A204.1 (cell line): ENCODE results near the gene FGF12.

Source experiments
- FAIRE-seq: peaks from 2 replicates; lab custom pipeline; 2012; peaks lifted over from hg19 to GRCh38; lab: Jason Lieb, UNC

FGF12 gene

DNA sequence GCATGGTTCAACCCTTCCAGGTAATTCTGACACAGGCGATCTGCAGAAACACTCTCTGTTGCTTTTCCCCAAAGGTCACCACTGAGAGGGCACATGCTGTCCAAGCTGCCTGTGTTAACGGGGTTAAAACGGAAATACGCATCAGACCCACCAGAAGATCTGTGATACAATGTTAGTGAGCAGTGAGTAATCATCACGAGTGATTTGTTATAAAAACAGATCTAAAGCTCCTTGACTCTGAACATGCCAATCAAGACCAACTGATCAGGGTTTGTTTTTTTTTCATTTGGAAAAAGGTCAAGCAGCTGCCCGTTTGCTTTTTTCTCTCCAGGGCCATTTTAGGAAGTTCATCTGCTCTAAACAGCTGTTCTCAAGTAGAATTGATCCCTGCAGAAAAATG lies 43.2 kb downstream of the FGF12 start:
- no peak for FAIRE-seq

DNA sequence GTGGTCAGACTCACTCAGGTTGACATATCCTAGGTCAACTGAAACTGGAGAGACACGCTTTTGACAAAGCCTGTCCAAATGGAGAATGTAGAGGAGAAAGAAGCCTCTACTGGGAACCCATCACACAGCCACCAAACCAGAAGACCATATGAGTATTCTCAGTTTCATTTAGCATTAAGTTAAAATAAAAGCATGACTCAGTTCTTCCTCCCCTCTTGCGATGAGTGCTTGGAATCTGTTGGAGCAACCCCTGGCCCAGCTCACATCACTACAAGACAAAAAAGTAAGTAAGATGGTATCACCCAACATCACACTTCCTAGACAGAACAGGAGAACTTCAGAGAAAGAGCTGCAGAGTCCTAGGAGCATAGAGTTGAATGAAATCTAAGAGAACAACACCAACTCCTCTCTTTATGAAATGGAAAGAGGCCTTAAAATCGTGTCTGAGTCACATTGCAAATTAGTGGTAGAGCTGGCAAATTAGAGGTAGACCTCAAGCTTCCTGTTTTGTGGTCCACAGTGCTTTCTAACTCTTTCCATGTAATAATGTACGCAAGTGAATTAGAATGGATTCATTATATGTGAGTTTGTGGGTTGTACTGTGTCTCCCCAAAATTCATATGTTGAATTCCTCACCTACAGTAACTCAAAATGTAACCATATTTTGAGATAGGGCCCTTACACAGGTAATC lies 51.2 kb downstream of the FGF12 start:
- FAIRE-seq: no peak

DNA sequence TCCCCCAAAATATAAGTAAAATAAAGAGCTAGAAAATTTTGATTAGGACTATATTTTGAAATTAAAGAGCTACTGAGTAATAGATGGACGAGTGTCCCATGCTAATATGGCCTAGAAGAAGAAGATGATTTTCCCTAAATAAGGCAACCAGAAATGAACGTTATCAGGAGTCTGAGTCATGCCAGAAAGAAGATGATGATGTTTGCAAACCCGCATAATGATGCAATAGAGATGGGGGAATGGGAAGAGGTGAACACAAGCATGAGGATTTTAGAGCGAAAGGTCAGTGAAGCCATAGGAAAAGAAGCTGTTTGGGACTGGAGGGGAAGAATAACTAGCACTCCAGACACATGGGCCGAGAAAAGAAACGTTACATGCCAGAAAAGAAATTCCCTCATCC lies 71.7 kb downstream of the FGF12 start:
- FAIRE-seq: no peak

DNA sequence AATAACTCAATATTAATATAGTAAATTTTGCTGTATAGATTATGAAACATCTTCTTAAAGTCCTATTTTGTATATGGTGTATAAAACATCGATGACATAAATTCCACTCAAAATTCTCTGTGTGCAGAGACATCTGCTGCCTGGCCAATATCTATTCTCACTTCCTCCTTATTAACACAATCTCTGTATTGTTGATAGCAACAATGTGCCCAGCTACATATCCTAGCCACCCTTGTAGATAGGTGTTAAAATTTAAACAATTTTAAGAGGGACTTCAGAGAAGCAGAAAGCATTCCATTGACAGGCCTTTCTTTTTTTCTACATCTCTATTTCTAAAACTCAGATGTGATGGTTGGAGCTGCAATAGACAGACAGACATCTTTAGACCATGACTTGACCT lies 72.3 kb downstream of the FGF12 start:
- no peak for FAIRE-seq

DNA sequence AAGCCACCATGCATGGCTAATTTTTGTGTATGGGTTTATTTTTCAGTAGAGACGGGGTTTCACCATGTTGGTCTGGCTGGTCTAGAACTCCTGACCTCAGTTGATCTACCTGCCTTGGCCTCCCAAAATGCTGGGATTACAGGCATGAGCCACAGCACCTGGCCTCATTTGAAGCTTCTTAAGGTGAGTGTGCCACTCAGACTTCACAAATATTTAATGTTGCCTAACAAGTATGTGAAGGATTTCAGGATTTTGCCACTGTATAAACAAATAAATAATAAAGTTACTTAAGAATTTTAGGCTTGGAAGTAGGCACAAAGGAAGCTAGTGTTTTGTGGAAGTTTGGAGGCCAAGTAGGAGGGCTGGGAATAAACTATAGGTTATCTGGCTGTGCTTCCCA lies 73.5 kb downstream of the FGF12 start:
- FAIRE-seq: no peak

DNA sequence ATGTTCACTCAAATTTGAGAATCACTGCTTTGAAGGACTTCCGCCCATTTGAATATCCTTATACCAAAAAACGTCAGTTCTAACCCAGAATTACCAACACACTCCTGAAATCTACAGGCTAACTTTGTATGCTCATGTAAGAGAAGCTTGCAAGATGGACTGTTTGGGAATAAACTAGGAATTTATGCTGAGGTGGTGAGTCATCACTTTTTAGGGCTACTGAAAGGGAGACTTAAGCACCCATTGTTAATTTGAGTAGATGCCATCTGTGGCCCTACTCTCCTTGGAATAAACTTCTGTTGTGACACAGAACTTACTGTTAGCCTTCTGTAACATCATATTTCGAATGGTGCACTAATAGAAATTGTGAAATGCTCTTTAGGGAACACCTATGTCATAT lies 74.6 kb downstream of the FGF12 start:
- FAIRE-seq: no peak

DNA sequence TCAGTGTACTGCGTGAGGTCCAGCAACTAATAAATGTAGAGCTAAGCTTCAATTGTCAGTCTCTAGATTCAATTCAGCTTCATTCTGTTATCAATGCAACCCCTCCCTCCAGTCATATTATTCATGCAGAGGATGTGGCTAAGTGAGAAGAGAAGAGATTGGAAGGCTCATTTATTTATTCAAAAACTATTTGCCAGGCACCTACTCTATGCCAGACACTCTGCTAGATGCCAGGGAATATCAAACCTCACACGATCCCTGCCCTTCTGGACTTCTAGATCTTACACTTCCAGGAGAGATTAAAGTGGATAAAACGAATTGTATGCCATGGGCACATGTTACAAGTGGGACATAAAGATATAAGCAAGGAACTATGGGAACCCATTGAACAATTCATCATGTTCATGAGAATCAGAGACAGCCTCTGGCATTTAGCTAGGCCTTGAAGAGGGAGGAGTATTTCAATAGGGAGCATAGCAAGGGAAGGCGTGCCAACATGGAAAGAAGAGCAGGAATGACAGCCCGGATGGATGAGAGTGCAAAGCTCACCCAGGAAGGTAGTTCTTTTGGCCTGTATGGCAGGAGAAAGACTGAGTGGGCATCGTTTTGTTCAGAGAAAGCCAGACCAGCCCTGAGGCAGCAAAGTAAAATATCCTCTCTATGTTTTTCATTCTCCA lies 75.4 kb downstream of the FGF12 start:
- FAIRE-seq: no peak

DNA sequence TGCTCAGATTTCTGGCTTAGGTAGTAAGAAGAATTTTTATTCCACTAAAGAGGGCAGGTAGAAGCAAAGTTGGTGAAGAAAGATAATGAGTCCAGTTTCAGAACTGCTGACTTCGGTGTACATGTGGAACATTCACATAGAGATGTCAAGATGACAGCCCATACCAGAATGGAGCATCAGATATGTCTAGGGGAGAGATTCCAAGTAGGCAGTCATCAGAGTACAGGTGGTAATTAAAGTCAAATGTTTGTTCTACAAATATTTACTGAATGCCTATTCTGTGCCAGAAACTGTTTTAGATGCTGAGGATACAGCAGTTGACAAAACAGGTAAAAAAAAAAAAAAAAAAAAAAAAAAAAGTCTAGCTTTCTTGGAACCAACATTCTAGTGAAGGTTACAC lies 81.9 kb downstream of the FGF12 start:
- no peak for FAIRE-seq

DNA sequence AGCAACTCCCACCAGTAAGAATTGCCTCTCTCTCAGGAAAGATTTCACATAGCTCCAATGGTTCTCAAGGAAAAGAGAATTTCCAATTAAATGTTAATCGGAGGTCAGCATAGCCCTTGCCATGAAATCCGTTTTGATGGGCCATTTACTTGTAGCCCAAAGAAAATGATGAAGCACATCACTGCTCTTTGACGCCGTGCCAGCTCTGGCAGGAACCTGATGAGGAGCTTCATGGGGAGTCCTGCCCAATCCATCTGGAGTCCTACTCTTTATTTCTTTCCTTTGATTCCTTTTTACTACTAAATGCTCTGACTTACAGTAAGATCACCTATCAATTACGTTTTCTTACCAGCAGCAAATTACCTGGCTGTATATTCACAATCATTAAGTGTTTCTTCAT lies 84.7 kb downstream of the FGF12 start:
- FAIRE-seq: no peak

DNA sequence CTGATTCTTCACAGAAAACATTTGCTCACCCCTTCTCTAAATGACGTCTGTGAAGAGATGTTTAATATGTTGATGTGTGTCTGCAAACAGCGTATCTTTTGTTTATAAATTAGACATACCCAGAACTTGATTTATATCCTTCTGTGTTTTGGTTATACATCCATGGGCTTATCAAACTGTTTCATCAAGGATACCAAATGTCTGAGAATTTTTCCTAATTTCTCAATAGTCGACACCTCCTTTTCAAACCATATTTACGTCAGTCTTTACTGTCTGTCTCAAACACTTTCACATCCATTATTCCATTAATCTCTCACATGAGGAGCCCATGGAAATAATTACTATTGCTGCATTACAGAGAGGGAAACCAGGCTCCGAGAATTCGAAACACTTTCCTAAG lies 85.4 kb downstream of the FGF12 start:
- no peak for FAIRE-seq

DNA sequence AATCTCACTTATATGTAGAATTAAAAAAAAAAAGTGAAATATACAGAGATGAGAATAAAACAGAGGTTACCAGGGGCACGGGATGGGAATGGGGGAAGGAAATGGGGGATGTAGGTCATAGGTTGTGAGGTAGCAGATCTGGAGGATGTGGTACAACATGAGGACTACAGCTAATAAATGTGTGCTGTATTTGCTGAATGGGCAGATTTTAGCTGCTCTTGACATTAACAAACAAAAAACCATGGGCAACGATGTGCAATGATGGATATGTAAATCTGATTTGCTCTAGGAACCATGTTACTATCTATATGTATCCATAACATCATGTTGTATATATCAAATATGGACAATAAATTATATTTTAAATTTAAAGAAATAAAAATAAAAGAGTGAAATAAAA lies 87.4 kb downstream of the FGF12 start:
- no peak for FAIRE-seq

DNA sequence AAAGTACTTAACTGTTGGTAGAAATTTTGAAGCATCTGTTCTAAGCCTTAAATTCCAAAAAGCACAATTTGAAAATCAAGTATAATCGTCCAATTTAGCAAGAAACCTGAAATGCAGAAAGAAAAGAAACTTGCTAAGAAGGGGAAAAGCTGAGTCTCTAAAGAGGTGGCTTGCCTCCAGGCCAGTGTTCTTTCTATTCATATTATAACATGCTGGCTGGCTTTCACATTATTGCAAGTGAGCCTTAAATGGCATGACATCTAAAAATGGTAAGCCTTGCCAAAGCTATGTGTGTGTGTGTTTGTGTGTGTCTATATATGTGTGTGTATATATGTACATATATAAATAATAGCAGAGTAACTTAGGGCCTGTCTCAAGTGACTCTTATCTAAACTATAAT lies 89.5 kb downstream of the FGF12 start:
- no peak for FAIRE-seq

DNA sequence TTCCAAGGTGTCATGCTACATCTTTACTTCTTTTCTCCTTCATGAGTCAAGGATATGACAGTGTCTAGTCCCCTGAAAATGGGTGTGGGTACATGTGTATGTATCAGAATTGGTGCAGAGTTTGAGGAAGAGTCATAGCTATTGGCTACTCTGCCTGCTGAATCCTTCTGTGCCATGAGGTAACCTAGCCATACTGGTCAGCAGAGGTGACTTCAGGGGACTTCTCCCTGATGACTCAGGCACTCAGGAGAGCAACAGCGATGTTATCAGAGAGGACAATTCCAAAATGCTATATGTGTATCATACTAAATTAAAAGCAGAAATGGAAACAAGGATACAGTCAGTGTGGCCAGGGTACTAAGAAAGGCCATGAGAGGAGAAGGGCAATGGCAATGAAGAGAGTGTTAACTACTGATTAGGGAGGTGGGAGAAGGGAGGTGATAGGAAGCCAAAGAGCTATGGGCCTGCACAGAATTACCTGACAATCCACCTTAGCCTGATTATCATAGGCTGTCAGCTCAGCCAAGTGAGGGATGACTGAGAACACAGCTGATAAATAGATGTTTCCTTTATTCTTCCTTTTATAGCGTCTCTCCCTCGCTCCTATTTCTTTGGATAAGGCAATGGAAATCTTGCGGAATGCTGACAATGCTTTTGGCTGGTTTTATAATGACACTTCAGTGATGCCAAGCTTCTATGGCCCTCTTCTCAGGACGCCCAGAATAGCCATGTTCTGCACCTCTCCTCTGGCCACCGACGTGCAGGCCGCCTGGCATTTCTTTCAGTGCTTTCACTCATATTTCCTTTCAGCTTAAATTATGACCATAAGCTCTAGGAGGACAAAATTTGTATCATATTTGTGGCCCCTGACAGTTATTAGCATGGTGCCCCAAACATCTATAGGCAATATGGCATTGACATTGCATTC lies 90.6 kb downstream of the FGF12 start:
- no peak for FAIRE-seq

DNA sequence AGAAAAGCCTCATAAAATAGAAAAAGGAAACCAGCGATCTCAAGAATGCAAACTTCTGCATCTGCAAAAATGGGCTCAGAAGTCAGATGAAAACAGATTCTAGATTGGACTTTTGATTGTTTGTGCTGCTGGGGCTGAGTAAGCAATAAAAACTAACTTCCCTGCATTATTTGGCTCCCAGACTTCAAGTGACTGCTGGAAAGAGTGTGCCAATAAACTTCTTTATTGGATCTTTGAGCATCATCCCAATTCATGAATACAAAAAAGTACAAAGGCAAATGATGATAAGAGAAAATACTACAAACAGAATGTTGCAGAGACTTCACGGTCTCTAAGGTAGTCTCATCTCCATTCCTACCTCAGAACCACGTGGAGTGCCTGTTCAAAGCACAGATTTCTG lies 97.9 kb downstream of the FGF12 start:
- FAIRE-seq: no peak

DNA sequence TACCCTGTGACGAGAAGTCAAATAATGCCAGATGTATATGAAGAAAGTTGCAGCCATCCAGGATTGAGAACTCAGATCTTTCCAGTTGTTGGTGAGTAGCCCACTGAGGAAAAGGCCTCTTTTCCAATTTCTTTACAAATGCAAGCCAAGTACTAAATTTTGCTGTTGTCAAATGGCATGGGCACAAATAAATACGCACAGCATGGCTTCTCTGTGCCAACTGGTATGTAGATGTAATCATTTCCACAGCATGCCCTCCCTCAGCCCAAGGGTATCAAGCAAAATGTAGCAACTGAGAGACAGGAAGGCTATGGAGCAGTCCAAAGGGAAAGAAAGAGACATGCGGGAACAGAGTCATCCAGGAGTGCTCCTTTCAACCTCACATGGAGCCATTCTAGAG lies 105.4 kb downstream of the FGF12 start:
- FAIRE-seq: no peak

DNA sequence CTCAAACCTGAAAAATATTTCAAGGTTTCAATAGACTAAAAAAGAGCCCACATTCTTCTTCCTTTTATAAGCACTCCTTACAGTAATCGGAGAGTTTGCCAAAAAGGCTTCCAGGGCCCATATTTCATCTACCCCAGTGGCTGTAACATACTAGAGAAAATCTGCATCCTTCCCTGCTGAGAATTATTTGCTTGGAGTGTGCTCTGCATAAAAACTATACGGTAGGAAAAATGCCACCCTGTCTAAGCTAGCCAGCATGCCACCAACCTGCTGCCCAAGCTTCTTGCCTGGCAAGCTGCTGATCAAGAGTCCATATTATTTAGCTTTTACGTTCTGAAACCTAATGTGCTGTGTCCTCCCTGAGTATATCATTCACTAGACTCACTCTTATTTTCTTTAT lies 107.1 kb downstream of the FGF12 start:
- FAIRE-seq: no peak

DNA sequence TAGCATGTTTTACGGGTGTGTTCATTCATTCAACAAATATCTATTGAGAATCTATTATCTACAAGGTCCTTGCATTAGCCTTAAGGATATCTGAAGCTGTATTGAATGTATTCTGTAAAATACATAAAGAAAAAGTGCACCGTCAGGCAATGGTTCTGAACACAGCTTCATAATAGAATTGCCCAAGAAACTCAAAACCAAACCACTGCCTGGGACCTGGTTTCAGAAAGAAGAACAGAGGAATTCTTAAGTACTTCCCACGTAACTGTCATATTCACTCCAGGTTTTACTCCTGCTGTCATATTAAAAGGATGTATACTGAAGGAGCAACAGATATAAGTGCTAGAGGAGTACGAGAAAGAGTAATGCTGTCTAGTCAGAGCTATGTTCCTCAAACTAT lies 115.9 kb downstream of the FGF12 start:
- no peak for FAIRE-seq

DNA sequence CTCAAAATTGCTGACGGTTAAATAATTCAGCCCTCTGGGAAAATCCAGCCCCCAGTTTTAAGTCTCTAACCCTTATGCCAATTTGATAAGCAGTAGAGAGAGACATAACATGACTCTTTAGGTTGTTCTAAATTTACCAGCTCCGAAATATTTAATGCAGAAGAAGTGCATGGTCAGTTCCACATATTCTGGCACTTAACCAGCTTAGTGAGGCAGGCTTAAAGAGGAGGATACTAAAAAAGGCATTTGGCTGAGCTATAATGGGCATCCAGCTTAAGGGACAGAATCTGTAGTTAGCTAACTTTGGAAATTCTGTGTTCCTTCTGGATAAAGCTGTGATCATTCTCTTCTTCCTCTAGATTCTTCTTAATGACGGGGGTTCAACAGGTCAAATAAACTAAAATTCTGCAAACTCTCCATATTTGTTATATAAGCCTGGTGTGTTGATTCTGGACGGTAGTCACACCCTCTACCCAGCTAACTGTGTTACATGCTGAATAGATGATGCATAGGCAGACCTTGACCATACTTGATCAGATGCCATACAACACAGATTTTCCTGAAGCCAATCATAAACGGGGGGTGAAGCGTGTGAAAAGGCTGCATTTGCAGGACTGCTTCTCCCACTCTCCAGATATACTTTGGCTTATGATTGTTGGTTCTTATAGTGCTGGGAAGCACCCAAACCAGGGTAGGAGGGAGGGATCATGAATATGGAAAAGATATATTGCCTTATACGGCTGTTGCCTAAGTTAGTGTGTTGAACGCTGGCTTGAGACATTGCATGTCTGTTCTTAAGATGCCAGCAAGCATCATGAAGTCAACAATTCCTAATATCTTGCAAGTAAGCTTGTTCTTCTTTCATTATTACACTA lies 118.4 kb downstream of the FGF12 start:
- FAIRE-seq: no peak

DNA sequence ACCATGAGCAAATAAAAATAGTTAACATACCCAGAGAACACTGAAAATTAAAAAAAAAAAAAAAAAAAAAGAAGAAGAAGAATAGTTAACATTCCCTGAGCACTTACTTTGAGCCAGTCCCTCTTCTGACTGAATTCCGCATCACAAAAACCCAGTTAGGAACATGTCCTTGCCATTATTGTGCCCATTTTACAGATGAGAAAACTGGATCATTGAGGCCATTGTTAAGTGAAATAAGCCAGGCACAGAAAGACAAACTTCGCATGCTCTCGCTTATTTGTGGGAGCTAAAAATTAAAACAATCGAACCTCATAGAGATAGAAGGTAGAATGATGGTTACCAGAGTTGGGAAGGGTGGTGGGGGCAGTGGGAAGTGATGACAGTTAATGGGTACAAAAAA lies 119.5 kb downstream of the FGF12 start:
- FAIRE-seq: no peak

DNA sequence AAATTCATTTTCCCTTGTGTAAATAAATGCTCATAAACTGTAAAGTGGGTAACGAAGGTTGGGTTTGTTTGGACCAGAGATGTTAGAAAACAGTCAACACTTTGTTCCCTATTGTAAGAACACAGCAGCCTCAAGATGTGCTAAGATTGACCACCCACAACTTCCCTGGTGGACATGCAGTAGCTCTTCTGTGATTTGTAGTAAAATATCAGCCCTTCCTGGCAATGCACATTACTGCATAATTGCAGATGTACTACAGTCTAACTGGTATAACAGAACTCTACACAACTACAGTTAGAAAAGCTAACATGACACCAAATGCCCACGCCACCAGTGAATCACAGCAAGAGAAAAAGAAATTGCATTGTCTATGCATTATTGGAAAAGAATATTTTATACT lies 129.4 kb downstream of the FGF12 start:
- no peak for FAIRE-seq

DNA sequence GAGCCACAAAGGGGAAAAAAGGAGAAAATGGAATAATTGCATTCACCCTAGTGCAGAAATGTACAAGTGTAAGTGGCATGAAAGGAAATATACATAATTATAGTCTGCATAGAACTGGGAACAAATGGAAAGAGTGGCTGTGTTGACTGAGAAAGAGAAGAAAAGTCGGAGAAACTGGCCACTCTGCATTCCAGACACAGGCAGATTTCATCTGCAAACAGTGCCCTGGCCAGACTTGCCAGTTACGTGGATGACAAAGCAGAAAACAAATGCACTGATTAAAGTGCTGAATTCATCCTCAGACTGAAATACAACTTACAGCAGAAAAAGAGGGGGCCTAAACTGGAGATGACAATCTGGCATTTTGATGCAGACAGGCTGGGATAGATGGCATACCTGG lies 129.8 kb downstream of the FGF12 start:
- FAIRE-seq: no peak

DNA sequence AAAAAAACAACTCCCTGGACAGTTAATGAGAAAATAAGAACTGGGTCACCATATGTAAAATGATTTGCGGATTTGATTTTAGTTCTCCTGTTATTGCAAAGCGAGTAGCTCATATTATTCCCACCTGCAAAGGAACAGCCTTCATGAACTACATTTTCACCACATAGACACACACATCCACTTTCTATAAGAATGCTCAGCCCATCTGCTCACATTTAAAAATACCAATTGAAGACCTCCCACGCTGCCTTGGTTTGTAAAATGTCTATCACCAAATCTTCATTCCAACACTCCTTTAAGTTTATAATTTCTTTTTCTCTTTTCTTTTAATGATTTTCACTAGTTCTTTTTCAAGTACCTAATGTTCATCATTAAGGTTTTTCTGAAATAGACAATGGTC lies 148.6 kb downstream of the FGF12 start:
- FAIRE-seq: no peak
